ENCODE results near the gene GRAMD4.

Gene GRAMD4

GRCh38 chr22:46583571-46583970 lies 36.6 kb upstream of the GRAMD4 start:
- DNase-seq = no peak

- DNase-seq = no peak
These were observed 35.9 kb upstream of the GRAMD4 start for GRCh38 chr22:46584081-46584921.

- DNase-seq = no peak
These were observed 34.7 kb upstream of the GRAMD4 start for GRCh38 chr22:46585340-46586122.

GRCh38 chr22:46586123-46586519 lies 34.1 kb upstream of the GRAMD4 start:
- DNase-seq = no peak

- no peak for DNase-seq
These were observed 33.6 kb upstream of the GRAMD4 start for GRCh38 chr22:46586531-46587011.

GRCh38 chr22:46587061-46587460 lies 33.1 kb upstream of the GRAMD4 start:
- no peak for DNase-seq

GRCh38 chr22:46587492-46588278 lies 32.5 kb upstream of the GRAMD4 start:
- DNase-seq = no peak

GRCh38 chr22:46588279-46589140 lies 31.7 kb upstream of the GRAMD4 start:
- DNase-seq = no peak

- no peak for DNase-seq
These were observed 30.9 kb upstream of the GRAMD4 start for GRCh38 chr22:46589141-46589748.

GRCh38 chr22:46589871-46590271 lies 30.3 kb upstream of the GRAMD4 start:
- DNase-seq = no peak

GRCh38 chr22:46590334-46590733 lies 29.9 kb upstream of the GRAMD4 start:
- DNase-seq = no peak

GRCh38 chr22:46591930-46592329 lies 28.3 kb upstream of the GRAMD4 start:
- DNase-seq = no peak

- DNase-seq = no peak
These were observed 27.8 kb upstream of the GRAMD4 start for GRCh38 chr22:46592390-46592872.

- no peak for DNase-seq
These were observed 26.9 kb upstream of the GRAMD4 start for GRCh38 chr22:46593211-46593681.

- no peak for DNase-seq
These were observed 25.9 kb upstream of the GRAMD4 start for GRCh38 chr22:46593996-46594946.

- no peak for DNase-seq
These were observed 25.3 kb upstream of the GRAMD4 start for GRCh38 chr22:46594947-46595298.

- no peak for DNase-seq
These were observed 24.6 kb upstream of the GRAMD4 start for GRCh38 chr22:46595545-46595944.

GRCh38 chr22:46596032-46596441 lies 24.1 kb upstream of the GRAMD4 start:
- DNase-seq = no peak

- DNase-seq = no peak
These were observed 23.4 kb upstream of the GRAMD4 start for GRCh38 chr22:46596819-46597218.

GRCh38 chr22:46598224-46598623 lies 22.0 kb upstream of the GRAMD4 start:
- DNase-seq = no peak
